Activated CD4-positive, alpha-beta T cell treated with anti-CD3 and anti-CD28 coated beads, Interleukin-10, Interleukin-2, amounts not matched to agents 100 ng/mL and 50 ng/mL, durations not matched to agents 16 hours and 8 hours (primary cell): ENCODE data around the gene RNF31.

ENCODE experiments used
- DNase-seq: peaks from one replicate; pipeline ENCODE4 v3.0.0-alpha.2; 2020

The RNF31 gene

DNA sequence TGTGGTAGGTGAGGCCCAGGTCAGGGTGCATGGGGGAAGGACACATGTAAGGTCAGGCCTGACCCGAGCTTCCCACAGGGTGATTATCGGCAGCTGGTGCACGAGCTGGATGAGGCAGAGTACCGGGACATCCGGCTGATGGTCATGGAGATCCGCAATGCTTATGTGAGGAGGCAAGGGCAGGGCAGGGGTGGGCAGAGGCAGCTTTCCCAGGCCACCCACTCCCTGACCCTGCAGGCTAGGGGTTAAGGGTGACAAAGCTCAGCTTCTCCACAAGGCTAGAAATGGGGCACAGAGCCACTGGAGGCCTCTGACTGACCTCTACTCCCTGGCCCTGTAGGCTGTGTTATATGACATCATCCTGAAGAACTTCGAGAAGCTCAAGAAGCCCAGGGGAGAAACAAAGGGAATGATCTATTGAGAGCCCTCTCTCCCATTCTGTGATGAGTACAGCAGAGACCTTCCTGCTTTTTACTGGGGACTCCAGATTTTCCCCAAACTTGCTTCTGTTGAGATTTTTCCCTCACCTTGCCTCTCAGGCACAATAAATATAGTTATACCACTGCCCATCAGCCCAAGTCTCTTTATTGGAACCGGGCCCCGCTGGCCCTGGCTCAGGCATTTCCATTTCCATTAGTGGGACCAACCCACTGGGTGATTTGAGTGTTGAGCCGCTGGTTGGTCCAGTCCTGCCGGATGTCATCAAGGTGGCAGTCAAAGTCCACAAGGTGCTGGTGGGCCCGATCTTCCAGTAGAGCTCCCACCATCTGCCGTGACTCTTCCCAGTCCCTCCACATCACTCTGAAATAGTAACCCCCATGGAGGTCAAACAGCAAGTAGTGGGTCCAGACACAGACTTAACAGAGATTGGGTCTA lies 8.7 kb upstream of the RNF31 start:
- DNase-seq = no peak

GRCh38 chr14:24139272-24139934 lies 7.9 kb upstream of the RNF31 start:
- DNase-seq = peak; percentile 44

DNA sequence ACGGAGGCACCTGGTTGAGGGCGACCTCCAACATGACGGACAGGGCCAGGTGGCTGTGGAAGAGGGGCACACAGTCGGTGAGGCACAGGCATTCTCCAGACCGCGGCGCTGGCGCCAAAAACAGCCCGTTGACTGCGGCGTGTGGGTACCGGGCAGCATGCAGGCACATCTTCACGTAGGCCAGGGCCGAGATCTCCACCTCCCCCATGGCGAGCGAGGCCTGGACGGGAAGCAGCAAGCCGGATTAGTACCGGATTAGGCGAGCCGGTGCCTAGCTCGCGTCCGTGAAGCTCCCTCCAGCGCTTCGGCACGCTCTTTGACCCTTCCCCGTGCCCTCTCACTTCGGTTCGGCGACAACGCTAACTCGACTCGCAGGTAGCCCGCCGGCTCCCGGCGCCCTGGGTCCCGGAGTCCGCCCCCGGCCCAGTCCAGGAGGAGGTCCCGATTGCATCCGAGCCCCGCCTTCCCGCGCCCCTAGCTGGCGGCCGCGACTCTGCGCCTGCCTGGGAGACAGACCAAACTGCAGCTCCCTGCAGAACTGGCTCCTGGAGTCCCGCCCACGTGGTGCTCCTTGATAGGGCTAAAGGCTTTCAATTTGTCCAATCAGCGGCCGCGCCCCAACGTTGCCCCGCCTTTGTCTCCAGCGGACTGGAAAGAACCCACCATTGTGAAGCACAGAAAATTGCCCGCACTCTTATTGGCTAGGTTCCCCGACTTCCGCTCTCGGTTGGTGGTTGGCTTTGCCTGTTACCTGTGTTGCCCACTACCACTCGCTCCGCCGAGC lies 6.0 kb upstream of the RNF31 start, which contains the start of gene EMC9:
Gene EMC9, minus strand, starts transcription at position 495 of the 784 bp plus-strand sequence. Its CDS starts 287 bp downstream, at position 208.
- DNase-seq = peak; percentile 100

- no peak for DNase-seq
Measured at GRCh38 chr14:24143511-24143910, 3.8 kb upstream of the RNF31 start.

DNA sequence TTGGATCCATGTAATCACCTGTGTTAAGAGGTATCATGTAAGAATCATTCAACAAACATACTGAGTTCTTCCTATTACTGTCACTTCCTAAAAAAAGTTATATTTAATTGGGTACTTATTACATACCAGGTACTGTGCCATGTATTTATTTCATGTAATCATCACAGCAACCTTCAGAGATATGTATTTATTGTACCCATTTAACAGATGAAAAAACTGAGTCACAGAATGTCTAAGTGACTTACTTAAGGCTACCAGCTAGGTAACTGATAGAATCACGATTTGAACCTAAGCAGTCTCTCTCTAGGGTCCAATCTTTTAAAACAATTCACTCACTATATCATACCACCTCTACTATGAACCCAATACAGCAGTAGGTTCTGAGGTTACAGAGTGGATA lies 2.8 kb upstream of the RNF31 start:
- DNase-seq = no peak

DNA sequence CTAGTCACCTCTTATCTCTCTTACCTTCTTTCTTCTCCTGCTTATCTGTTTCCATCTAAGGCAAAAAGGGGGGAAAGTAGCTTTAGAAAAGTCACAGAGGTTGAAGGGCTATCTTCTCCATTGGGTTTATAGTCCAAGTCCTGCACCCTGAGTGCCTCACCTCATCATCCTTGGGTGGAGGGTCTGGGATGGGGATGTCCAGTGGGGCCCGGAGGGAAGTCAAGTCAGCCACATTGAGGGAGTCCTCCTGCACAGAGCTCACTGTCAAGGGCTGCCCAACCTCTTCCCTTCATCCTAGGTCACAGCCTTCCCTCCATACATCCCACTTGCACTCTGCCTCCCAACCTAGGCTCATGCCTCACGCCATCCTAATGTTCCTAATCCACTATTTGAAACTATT lies 2.1 kb upstream of the RNF31 start:
- no peak for DNase-seq

- DNase-seq = peak; percentile 30
Measured at GRCh38 chr14:24145690-24146452, 1.4 kb upstream of the RNF31 start.

- peak; percentile 98 for DNase-seq
Measured at GRCh38 chr14:24146453-24146977, 783 bp upstream of the RNF31 start, which contains the start of gene PSME2. TSS of gene PSME2 (minus strand) at chr14:24146610. CDS start at chr14:24146581, 29 bp downstream.

DNA sequence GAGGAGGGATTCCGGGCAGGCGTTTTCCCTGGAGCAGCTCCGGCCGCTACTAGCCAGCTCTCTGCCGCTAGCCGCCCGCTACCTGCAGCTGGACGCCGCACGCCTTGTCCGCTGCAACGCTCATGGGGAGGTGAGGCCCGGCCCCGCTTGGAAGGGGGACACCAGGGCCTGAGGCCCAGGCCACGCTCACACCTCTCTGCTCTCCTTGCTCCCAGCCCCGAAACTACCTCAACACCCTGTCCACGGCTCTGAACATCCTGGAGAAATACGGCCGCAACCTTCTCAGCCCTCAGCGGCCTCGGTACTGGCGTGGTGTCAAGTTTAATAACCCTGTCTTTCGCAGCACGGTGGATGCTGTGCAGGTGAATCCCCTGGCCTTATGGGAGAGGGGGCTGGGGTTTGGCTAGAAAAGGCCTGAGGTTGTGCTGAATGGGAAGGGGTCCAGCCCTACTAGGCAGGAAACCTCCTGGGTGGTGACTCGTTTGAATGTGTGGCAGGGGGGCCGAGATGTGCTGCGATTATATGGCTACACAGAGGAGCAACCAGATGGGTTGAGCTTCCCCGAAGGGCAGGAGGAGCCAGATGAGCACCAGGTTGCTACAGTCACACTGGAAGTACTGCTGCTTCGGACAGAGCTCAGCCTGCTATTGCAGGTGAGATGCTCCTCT lies 597 bp downstream of the RNF31 start:
- peak; percentile 23 for DNase-seq

DNA sequence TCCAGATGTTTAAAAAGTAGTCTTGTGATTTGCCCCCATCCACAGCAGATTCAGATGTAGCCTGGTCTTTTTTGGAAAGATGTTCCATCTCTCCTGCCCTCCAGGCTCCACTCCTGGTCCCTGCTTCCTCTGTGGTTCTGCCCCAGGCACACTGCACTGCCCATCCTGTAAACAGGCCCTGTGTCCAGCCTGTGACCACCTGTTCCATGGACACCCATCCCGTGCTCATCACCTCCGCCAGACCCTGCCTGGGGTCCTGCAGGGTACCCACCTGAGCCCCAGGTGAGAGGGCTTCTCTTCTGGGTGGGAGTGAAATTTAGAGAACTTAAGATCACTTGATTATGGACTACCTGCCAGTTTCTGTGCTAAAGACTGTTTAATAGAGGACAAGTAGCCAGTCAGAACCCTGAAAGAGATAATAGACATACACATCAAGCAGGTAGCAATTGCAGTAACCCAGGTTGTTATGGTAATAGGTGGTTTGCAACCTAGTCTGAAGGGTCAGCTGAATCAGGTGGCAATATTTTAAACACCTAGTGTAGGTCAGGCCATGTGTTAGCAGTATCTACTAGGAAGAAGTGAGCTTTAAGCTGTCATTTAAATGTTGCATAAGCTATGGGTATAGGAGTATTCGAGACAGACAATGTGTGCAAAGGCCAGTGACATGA lies 2.1 kb downstream of the RNF31 start:
- no peak for DNase-seq

DNA sequence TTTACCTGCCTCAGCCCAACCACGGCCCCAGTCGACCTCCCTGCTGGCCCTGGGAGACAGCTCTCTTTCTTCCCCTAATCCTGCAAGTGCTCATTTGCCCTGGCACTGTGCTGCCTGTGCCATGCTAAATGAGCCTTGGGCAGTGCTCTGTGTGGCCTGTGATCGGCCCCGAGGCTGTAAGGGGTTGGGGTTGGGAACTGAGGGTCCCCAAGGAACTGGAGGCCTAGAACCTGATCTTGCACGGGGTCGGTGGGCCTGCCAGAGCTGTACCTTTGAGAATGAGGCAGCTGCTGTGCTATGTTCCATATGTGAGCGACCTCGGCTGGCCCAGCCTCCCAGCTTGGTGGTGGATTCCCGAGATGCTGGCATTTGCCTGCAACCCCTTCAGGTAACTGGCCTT lies 2.8 kb downstream of the RNF31 start:
- DNase-seq = no peak

- no peak for DNase-seq
Measured at GRCh38 chr14:24150567-24150966, 3.3 kb downstream of the RNF31 start.

DNA sequence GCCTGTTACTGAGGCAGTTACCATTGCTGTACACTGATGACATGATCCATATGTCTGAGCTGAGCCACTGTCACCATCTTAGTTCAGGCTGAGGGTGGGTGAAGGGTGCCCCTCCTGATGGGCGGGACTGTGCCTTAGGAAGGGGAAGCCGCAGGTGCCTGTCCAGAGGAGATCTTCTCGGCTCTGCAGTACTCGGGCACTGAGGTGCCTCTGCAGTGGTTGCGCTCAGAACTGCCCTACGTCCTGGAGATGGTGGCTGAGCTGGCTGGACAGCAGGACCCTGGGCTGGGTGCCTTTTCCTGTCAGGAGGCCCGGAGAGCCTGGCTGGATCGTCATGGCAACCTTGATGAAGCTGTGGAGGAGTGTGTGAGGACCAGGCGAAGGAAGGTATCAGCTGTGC lies 3.7 kb downstream of the RNF31 start:
- DNase-seq = no peak

GRCh38 chr14:24151404-24152080 lies 4.2 kb downstream of the RNF31 start:
- DNase-seq = no peak

DNA sequence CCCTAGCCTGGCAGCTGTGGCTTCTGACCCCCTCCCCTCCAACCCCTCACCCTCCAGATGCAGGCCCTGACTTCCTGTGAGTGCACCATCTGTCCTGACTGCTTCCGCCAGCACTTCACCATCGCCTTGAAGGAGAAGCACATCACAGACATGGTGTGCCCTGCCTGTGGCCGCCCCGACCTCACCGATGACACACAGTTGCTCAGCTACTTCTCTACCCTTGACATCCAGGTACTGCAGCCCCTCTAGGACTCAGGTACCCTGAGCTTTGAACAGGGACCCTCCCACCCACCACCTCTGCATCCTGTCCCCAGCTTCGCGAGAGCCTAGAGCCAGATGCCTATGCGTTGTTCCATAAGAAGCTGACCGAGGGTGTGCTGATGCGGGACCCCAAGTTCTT lies 7.8 kb downstream of the RNF31 start:
- DNase-seq = no peak

DNA sequence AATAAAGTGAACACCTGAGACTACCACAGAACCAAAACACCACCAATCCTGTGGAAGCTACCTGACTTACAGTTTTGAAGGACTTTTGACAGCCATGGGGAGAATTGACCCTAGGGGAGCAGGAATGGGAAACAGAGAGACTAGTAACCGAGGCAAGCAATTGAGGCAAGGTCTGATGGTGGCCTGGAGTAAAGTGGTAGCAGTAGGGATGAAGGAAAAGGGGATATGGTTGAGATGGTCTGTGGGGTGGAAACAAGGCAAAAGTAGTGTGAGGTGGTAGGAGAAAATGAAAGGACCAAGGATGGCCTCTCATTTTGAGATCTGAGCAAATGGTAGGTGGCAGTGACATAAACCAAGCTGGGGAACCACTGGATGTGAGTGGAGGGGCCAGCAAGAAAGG lies 9.5 kb downstream of the RNF31 start:
- DNase-seq = no peak

GRCh38 chr14:24157331-24157730 lies 10.0 kb downstream of the RNF31 start:
- no peak for DNase-seq

DNA sequence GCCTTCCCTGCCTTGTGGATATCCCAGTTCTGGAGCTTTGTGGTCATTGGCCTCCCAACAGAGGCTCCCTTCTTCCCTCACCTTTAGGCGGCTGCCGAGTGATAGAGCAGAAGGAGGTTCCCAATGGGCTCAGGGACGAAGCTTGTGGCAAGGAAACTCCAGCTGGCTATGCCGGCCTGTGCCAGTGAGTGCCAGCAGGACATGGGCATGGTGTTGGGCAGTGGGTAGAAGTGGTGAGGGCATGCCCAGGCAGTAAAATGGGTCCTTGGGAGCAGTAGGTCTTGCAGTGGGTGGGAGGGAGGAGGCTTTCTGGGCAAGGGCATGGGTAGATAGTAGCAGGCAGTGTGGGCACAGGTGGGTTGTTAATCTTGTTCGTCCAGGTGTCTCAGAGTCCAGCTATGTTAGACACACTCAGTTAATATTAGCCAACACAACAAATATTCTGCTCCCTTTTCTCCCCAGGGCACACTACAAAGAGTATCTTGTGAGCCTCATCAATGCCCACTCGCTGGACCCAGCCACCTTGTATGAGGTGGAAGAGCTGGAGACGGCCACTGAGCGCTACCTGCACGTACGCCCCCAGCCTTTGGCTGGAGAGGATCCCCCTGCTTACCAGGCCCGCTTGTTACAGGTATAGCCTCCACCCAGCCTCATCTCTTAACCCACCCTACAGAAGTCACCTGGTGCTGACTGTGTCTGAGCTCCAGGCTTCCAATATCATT lies 12.6 kb downstream of the RNF31 start:
- no peak for DNase-seq

GRCh38 chr14:24160499-24160849 lies 13.2 kb downstream of the RNF31 start:
- no peak for DNase-seq
